ENCODE results near the gene GEMIN7. TPM values are rescaled to one million over a fixed set of nuclear protein-coding genes. Genes with fewer than 3 reads are reported as not detected.

Gene GEMIN7
- total RNA-seq, 2 experiments from 2014 or later: 24.8 to 26.2 TPM

GRCh38 chr19:45137179-45137761, 58.2 kb downstream of the GEMIN7 start:
- H3K4me3 Mint-ChIP-seq: no peak overlapping the region
- no peak for ATAC-seq (ENCODE audit: low read depth)
- no peak overlapping the region for H3K27ac Mint-ChIP-seq
- H3K9me3 Mint-ChIP-seq: no peaks in the 10 kb centered on the region
- H3K4me1 Mint-ChIP-seq: peaks cover 7% of the 10 kb centered on the region
- no peak for DNase-seq
- POLR2A ChIA-PET: no interaction called here
- H3K36me3 Mint-ChIP-seq: no peaks in the 10 kb centered on the region
- no peaks in the 10 kb centered on the region for H3K27me3 Mint-ChIP-seq

GRCh38 chr19:45138303-45138751, 59.3 kb downstream of the GEMIN7 start:
- peaks cover 7% of the 10 kb centered on the region for H3K4me1 Mint-ChIP-seq
- H3K9me3 Mint-ChIP-seq: no peaks in the 10 kb centered on the region
- no peak for DNase-seq
- peaks cover 6% of the 10 kb centered on the region for H3K36me3 Mint-ChIP-seq
- H3K27me3 Mint-ChIP-seq: no peaks in the 10 kb centered on the region
- no peak overlapping the region for H3K4me3 Mint-ChIP-seq
- POLR2A ChIA-PET: no interaction called here
- peak overlapping the region; percentile 9 for H3K27ac Mint-ChIP-seq
- no peak for ATAC-seq (ENCODE audit: low read depth)

- Mint-ChIP-seq H3K4me3 (no peak overlapping the region), H3K27ac (no peak overlapping the region), H3K9me3 (no peaks in the 10 kb centered on the region), H3K4me1 (peaks cover 5% of the 10 kb centered on the region), H3K27me3 (no peaks in the 10 kb centered on the region), H3K36me3 (peaks cover 6% of the 10 kb centered on the region)
- ATAC-seq (ENCODE audit: low read depth): no peak
- no peak for DNase-seq
- POLR2A ChIA-PET: no interaction called here
Observed at GRCh38 chr19:45139286-45140143, 60.5 kb downstream of the GEMIN7 start.

GRCh38 chr19:45140144-45140503, 61.1 kb downstream of the GEMIN7 start:
- Mint-ChIP-seq H3K4me3 (no peak overlapping the region), H3K27me3 (no peaks in the 10 kb centered on the region), H3K36me3 (peaks cover 6% of the 10 kb centered on the region), H3K9me3 (no peaks in the 10 kb centered on the region), H3K4me1 (peaks cover 5% of the 10 kb centered on the region), H3K27ac (no peak overlapping the region)
- POLR2A ChIA-PET: no interaction called here
- no peak for ATAC-seq (ENCODE audit: low read depth)
- no peak for DNase-seq

- Mint-ChIP-seq H3K27ac (no peak overlapping the region), H3K4me3 (no peak overlapping the region), H3K9me3 (no peaks in the 10 kb centered on the region), H3K4me1 (peaks cover 5% of the 10 kb centered on the region), H3K27me3 (no peaks in the 10 kb centered on the region), H3K36me3 (peaks cover 6% of the 10 kb centered on the region)
- DNase-seq (no peak), ATAC-seq (ENCODE audit: low read depth) (no peak)
- POLR2A ChIA-PET: no interaction called here
Observed at GRCh38 chr19:45140533-45140932, 61.5 kb downstream of the GEMIN7 start.

Other genes starting within 250 kb of the GEMIN7 start
- 1 to 10 TPM; 1.9 to 2.4 TPM for gene NECTIN2, start 233.0 kb upstream of the GEMIN7 start, total RNA-seq
- 10 to 100 TPM; 50.3 to 53.5 TPM for gene TOMM40, start 188.0 kb upstream of the GEMIN7 start, total RNA-seq
- 10 to 100 TPM; 10.5 to 12.9 TPM for gene APOE, start 173.5 kb upstream of the GEMIN7 start, total RNA-seq
- 10 to 100 TPM; 11.6 to 12.7 TPM for gene APOC1, start 164.7 kb upstream of the GEMIN7 start, total RNA-seq
- gene APOC4, start 137.0 kb upstream of the GEMIN7 start, total RNA-seq: not detected
- not detected for gene APOC2, start 133.2 kb upstream of the GEMIN7 start, total RNA-seq
- 10 to 100 TPM; 63.8 to 65.3 TPM for gene CLPTM1, start 123.9 kb upstream of the GEMIN7 start, total RNA-seq
- gene RELB, start 77.8 kb upstream of the GEMIN7 start, total RNA-seq: 10 to 100 TPM; 20.8 to 24.2 TPM
- gene CLASRP, start 40.2 kb upstream of the GEMIN7 start, total RNA-seq: 100 to 1,000 TPM; 128 to 129 TPM
- 1 to 10 TPM; 4.8 TPM for gene ZNF296, start 2.8 kb upstream of the GEMIN7 start, total RNA-seq
- 10 to 100 TPM; 29.5 to 31.9 TPM for gene PPP1R37, start 13.9 kb downstream of the GEMIN7 start, total RNA-seq
- gene NKPD1, start 81.7 kb downstream of the GEMIN7 start, total RNA-seq: under 1 TPM; 0.31 to 0.47 TPM
- gene TRAPPC6A, start 99.0 kb downstream of the GEMIN7 start, total RNA-seq: 10 to 100 TPM; 61.1 to 63.6 TPM
- gene BLOC1S3, start 99.5 kb downstream of the GEMIN7 start, total RNA-seq: 10 to 100 TPM; 21.9 to 22.8 TPM
- gene EXOC3L2, start 166.1 kb downstream of the GEMIN7 start, total RNA-seq: not detected
- 10 to 100 TPM; 24.8 to 26.1 TPM for gene MARK4, start 172.0 kb downstream of the GEMIN7 start, total RNA-seq
- not detected for gene CKM, start 243.6 kb downstream of the GEMIN7 start, total RNA-seq

Measured in activated naive CD8-positive, alpha-beta T cell treated with anti-CD3 and anti-CD28 coated beads, Interleukin-2, amount 10 ng/mL, durations not matched to agents 7 days and 5 days (primary cell).